ENCODE data around the gene INIP.

The INIP gene

GRCh38 chr9:112717661-112718331 is at the start of gene INIP:
TSS of gene INIP (minus strand) at chr9:112718117. CDS start at chr9:112716485, 1,632 bp downstream.
- peak; percentile 65 for DNase-seq (ENCODE audit: low read depth, low spot score)
- TF ChIP-seq, protein P1, sequence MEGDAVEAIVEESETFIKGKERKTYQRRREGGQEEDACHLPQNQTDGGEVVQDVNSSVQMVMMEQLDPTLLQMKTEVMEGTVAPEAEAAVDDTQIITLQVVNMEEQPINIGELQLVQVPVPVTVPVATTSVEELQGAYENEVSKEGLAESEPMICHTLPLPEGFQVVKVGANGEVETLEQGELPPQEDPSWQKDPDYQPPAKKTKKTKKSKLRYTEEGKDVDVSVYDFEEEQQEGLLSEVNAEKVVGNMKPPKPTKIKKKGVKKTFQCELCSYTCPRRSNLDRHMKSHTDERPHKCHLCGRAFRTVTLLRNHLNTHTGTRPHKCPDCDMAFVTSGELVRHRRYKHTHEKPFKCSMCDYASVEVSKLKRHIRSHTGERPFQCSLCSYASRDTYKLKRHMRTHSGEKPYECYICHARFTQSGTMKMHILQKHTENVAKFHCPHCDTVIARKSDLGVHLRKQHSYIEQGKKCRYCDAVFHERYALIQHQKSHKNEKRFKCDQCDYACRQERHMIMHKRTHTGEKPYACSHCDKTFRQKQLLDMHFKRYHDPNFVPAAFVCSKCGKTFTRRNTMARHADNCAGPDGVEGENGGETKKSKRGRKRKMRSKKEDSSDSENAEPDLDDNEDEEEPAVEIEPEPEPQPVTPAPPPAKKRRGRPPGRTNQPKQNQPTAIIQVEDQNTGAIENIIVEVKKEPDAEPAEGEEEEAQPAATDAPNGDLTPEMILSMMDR (IDR thresholded peaks at IDR 0.05; ENCODE audit: insufficient read depth, low read length, missing control alignments) = no peak
- peak within 1 kb of the TSS; percentile 95 for H3K4me3 ChIP-seq (ENCODE audit: low read depth, low read length)
- ChIA-PET POLR2A (interaction anchor here (0.6 to 1.3 kb wide), 5 partner anchors 10 to 236 kb away, joined by 3 to 4 read pairs (median 3); no protein-coding TSS in a partner anchor), CTCF (interaction anchor here (0.6 to 4.0 kb wide), 8 partner anchors 14 to 385 kb away, joined by 3 to 16 read pairs (median 4); partner anchors contain the start of gene PTBP3)

DNA sequence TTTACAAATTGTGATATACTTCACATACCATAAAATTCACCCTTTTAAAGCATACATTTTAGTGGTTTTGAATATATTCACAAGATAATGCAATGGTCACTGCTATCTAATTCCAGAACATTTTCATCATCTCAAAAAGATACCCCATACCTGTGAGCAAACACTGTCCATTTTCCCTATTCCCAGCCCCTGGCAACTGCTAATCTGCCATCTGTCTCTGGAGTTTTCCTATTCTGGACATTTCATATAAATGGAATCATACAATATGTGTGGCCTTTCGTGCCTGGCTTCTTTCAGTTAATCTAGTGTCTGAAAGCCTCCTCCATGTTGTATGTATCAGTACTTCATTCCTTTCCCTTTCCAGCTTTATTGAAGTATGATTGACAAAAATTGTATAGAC is 47.4 kb upstream of the INIP start:
- no peak overlapping the region for H3K4me3 ChIP-seq (ENCODE audit: low read depth, low read length)
- DNase-seq (ENCODE audit: low read depth, low spot score) = no peak
- POLR2A ChIA-PET = interaction anchor here (1.3 to 1.5 kb wide), 2 partner anchors 10 to 47 kb away, joined by 3 to 4 read pairs; partner anchors contain the start of gene INIP
- TF ChIP-seq, protein P1 (IDR thresholded peaks at IDR 0.05; ENCODE audit: insufficient read depth, low read length, missing control alignments) = no peak
- CTCF ChIA-PET = interaction anchor here (1.2 to 1.4 kb wide), 2 partner anchors 8 to 55 kb away, joined by 4 read pairs; no protein-coding TSS in a partner anchor

GRCh38 chr9:112764837-112765236 is 46.9 kb upstream of the INIP start:
- no peak overlapping the region for H3K4me3 ChIP-seq (ENCODE audit: low read depth, low read length)
- no peak for DNase-seq (ENCODE audit: low read depth, low spot score)
- ChIA-PET POLR2A (interaction anchor here (0.7 to 1.5 kb wide), 4 partner anchors 10 to 47 kb away, joined by 3 to 4 read pairs (median 3); partner anchors contain the start of gene INIP), CTCF (interaction anchor here (1.2 to 1.4 kb wide), 2 partner anchors 8 to 55 kb away, joined by 4 read pairs; no protein-coding TSS in a partner anchor)
- TF ChIP-seq, protein P1 (IDR thresholded peaks at IDR 0.05; ENCODE audit: insufficient read depth, low read length, missing control alignments) = no peak

DNA sequence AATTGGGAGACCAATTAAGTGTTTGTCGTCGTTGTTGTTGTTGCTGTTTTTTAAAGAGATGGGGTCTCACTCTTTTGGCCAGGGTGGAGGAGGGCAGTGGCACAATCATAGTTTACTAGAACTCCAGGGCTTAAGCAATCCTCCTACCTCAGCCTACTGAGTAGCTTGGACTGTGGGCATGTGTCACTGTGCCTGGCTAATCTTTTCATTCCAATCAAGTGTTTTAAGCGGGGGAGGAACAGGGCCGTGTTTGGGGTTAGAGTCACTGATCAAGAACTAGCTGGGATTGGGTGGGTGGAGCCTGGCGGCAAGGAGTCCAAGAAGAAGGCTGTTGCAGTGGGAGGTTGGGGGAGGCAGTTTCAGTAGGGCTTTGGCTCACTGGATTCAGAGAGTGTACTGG is 46.4 kb upstream of the INIP start:
- DNase-seq (ENCODE audit: low read depth, low spot score) = peak; percentile 45
- TF ChIP-seq, protein P1 (IDR thresholded peaks at IDR 0.05; ENCODE audit: insufficient read depth, low read length, missing control alignments) = no peak
- no peak overlapping the region for H3K4me3 ChIP-seq (ENCODE audit: low read depth, low read length)
- CTCF ChIA-PET = interaction anchor here (1.2 to 1.4 kb wide), 2 partner anchors 8 to 56 kb away, joined by 4 read pairs; no protein-coding TSS in a partner anchor
- POLR2A ChIA-PET = interaction anchor here (0.5 to 1.5 kb wide), 5 partner anchors 9 to 1082 kb away, joined by 3 to 4 read pairs (median 3); partner anchors contain the start of gene INIP

DNA sequence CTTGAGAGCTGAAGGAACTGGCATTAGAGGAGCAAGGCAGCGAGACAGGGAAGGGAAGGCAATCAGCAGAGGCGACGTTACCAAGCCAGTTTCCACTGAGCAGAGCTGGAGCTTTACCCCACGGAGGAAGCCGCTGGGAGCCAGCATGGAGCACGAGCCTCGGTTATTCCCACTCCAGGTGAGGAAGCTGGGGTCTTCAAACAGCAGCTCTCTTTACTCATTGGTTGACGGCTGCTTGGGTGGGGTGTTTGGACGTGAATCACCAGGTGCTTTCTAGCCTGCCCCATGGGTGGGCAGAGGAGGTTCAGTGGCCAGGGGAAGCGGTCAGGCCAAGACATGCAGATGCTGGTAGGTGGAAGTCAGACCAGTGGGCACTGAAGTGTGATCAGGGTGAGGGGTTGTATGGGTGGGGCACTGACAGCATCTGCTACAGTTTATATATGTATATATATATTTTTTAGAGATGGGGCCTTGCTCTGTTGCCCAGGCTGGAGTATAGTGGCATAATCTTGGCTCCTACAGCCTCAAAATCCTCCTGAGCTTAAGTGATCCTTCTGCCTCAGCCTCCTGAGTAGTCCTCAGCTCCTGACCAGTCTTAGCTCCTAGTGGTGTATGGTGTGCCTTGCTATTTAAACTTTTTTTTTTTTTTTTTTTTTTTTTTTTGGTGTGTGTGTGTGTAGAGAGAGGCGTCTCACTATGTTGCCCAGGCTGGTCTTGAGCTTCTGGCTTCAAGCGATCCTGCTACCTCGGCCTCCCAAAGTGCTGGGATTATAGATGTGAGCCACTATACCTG is 45.0 kb upstream of the INIP start:
- TF ChIP-seq, protein P1 (IDR thresholded peaks at IDR 0.05; ENCODE audit: insufficient read depth, low read length, missing control alignments) = no peak
- ChIA-PET CTCF (interaction anchor here (1.1 to 1.2 kb wide), 2 partner anchors 10 to 11 kb away, joined by 3 read pairs; no protein-coding TSS in a partner anchor), POLR2A (no interaction called here)

More for the DNA sequence above, 45.0 kb upstream of the INIP start:
- H3K4me3 ChIP-seq (ENCODE audit: low read depth, low read length) = no peak overlapping the region
- DNase-seq (ENCODE audit: low read depth, low spot score) = no peak

All from AG04449 (cell line).